PC-9 (cell line): ENCODE results near the gene CDK5RAP2.

Experiments used
- EZH2 ChIP-seq: fragments of 200-600 bp; sonication (generic); IDR thresholded peaks from 2 replicates; pipeline ENCODE4 v1.8.0; 2017; ENCODE audit warnings: antibody characterized with exemption, low read depth
- TF ChIP-seq, protein P1 (sequence below): fragments of 200-600 bp; sonication (generic); conservative IDR thresholded peaks from 2 replicates; pipeline ENCODE4 v1.6.1; 2017; ENCODE audit warnings: mixed run types, antibody characterized with exemption, mild to moderate bottlenecking, moderate library complexity

- TF ChIP-seq, protein P1, sequence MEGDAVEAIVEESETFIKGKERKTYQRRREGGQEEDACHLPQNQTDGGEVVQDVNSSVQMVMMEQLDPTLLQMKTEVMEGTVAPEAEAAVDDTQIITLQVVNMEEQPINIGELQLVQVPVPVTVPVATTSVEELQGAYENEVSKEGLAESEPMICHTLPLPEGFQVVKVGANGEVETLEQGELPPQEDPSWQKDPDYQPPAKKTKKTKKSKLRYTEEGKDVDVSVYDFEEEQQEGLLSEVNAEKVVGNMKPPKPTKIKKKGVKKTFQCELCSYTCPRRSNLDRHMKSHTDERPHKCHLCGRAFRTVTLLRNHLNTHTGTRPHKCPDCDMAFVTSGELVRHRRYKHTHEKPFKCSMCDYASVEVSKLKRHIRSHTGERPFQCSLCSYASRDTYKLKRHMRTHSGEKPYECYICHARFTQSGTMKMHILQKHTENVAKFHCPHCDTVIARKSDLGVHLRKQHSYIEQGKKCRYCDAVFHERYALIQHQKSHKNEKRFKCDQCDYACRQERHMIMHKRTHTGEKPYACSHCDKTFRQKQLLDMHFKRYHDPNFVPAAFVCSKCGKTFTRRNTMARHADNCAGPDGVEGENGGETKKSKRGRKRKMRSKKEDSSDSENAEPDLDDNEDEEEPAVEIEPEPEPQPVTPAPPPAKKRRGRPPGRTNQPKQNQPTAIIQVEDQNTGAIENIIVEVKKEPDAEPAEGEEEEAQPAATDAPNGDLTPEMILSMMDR = no peak
- TF ChIP-seq EZH2 = no peak
Observed at GRCh38 chr9:120360510-120360909, 219.5 kb downstream of the CDK5RAP2 start.
